Daoy (cell line): ENCODE data around the gene ACOX1. TPM values are rescaled to one million over a fixed set of nuclear protein-coding genes. Genes with fewer than 3 reads are reported as not detected.
A peak's percentile ranks its signal among the peaks of the same experiment; 100 is the strongest.

ENCODE experiments used
- DNase-seq: peaks from one replicate; pipeline ENCODE4 v3.0.0-alpha.2; 2015; ENCODE audit warnings: low read depth
- total RNA-seq: library from RNA; depleted of rRNA; stranded (reverse); fragments of >200 nt; shearing (Covaris generic); gene quantifications from 2 replicates; pipeline ENCODE4 v1.2.3, GENCODE V29; 2014

ACOX1 gene
- total RNA-seq, 1 experiment from 2014 or later = 35.0 TPM

GRCh38 chr17:75909051-75909811 lies 69.7 kb downstream of the ACOX1 start:
- DNase-seq = no peak

DNA sequence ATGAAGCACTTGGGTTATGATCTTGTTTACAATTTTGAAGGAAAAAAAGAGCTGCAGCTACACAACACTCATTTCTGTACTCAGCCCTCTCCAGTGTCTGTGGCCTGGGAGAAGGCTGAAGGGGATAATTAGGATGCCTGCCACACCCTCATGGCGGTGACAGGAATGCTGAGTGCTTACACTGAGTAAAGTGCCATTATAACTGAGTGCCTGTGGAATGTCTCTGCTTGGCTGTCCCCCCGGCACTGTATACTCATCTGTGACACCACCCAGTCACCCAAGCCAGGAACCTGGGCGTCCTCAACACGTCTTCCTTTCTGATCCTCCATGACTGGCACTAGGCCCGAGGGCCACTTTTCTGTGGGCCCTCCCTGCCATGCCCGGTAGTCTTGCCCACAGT lies 70.8 kb downstream of the ACOX1 start:
- DNase-seq = no peak

- DNase-seq = no peak
Observed at GRCh38 chr17:75906143-75906884, 72.7 kb downstream of the ACOX1 start.

DNA sequence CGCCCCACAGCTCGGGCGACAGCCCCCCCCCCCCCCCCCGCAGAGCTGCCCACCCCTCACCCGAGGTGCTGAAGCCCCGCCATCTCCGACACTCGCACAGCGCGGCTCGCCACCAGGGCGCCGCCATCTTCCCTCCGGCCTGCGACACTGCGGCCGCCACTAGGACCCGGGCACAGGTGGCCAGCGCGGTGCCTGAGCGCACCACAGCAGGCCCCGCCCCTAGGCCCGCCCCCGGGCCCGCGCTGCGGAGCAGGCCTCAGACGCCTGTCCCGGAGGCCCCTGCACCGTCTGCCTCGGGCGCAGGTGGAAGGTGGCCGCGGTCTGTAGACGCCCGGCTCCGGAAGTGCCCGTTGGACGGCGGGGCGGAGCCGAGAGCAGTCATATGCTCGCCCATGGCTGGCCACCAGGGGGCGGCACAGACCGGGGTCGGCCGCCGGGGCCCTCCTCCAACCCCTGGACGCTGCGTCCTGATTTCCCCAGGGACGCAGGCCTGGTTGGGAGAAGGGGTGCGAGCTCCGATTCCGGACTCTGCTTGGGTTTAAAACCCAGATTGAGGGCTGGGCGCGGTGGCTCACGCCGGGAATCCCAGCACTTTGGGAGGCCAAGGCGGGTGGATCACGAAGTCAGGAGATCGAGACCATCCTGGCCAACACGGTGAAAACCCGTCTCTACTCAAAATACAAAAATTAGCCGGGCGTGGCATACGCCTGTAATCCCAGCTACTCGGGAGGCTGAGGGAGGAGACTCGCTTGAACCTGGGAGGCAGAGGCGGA lies 74.0 kb downstream of the ACOX1 start, which contains the start of gene MRPL38:
Gene MRPL38, minus strand, starts transcription at position 136 of the 773 bp plus-strand sequence. Its CDS starts 9 bp downstream, at position 127.
- peak; percentile 98 for DNase-seq

GRCh38 chr17:75902406-75902805 lies 76.6 kb downstream of the ACOX1 start:
- no peak for DNase-seq

GRCh38 chr17:75901727-75902126 lies 77.2 kb downstream of the ACOX1 start:
- no peak for DNase-seq

DNA sequence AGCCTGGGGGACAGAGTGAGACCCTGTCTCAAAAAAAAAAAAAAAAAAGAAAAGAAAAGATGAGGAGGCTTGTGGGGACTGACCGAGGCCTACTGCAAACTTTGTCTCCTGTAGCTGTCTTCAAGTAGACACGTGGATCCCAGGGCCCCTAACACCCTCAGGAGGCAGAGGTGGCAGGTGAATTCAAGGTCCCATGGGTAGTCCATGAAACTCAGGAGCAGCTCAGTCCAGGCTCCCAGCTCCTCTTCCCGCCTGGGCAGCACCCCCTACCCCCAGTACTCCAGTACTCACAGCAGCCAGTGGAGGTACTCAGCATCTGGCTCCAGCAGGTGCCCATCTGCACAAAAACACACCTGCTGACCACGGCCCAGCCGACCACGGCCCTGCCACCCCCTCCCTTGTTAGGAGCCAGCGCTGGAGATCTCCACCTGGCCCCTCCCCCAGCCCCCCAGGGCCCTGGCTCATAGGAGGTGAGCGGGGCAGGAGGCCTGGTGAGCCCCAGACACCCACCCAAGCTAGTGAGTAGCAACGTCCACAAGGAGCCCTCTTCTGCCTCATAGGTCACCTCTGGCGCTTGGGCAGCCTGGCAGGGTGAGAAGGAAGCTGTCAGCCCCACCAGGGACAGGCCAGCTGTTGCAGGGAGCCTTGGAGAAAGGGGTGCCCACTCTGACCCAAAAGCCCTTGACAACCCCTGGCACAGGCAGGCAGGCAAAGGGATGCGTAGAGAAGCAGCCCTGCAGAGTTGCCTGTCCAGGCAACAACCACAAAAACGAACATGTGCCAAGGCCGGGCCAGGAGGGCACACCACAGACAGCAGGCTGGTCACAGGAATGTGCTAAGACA lies 78.1 kb downstream of the ACOX1 start:
- DNase-seq = no peak

DNA sequence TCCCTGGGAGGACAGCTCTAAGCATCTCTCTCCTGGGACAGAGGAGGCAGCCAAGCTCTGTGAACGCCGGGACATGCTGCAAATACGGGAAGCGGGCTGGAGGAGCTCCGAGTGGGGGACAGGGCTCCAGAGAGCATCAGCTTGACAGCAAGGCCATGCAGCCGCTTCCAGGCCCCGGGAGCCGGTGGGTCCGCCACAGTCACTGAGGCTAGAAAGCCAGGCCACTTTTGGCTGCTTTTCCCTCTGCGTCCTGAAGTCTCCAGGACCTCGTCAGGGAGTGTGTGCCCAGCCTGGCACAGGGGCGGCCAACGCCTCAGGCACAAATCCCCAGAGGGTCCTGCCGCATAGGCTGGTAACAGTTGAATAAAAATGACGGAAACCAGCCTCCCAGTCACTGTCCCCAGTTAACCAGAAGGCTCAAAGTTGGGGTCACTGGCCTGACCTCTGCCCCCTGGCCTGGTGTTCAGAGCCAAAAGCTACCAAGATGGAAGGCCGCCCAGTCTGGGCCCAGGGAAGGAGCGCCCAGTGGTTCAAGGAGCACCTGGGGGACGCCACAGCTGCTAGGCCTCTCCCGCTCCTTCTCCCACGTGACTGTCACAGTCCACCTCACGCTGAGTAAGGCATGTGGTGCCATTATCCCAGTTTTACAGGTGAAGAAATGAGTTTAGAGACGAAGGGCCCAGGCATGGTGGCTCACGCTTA lies 79.0 kb downstream of the ACOX1 start:
- DNase-seq = no peak

DNA sequence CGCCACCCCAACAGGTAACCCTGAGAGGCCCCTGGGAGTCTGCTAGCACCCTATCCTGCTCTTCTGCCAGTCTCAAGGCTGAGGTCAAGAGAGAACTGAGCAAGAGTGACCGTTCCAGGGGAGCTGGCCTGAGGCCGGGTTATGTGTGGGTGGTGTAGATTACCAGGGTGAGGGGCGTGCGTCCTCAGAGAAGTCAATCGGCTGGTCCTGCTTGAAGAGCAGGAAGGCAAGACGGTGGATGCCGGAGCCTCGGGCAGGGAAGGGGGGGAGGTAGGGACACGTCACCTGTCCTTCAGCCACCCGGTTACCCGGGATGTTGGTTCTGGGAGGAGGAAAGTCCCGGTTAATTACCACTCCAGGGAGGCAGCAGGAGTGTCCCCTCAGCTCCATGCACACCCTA lies 79.6 kb downstream of the ACOX1 start:
- DNase-seq = no peak

DNA sequence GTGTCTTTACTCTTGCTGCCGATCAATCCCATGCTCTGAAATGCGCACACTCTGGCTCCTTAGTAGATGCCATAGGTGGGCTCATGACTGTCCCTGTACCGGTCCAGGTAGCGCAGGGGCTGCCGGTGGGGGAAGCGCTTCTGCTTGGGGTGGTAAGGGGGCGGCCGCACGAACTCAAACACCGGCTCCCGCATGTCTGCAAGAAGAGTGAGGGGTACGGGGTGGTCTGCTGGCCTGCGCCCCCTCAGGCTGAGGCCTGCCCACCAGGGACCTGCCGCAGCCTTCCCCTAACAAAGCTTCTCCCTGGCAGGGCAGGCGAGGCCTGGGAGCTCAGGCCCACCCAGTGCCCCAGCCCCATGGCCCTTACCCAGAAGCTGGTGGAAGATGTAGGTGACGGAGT lies 80.2 kb downstream of the ACOX1 start:
- DNase-seq = no peak

- DNase-seq = no peak
Observed at GRCh38 chr17:75898065-75898464, 80.9 kb downstream of the ACOX1 start.

- DNase-seq = no peak
Observed at GRCh38 chr17:75897160-75898019, 81.6 kb downstream of the ACOX1 start.

GRCh38 chr17:75896415-75897159 lies 82.4 kb downstream of the ACOX1 start, which contains the start of gene TRIM65:
TSS of gene TRIM65 (minus strand) at chr17:75896951. CDS start at chr17:75896937, 14 bp downstream.
- peak; percentile 88 for DNase-seq

GRCh38 chr17:75895370-75896155 lies 83.4 kb downstream of the ACOX1 start:
- no peak for DNase-seq

GRCh38 chr17:75894049-75894733 lies 84.8 kb downstream of the ACOX1 start:
- DNase-seq = no peak

- no peak for DNase-seq
Observed at GRCh38 chr17:75893305-75894048, 85.5 kb downstream of the ACOX1 start.
